ENCODE measurements around the gene ANKHD1. TPM values are rescaled to one million over a fixed set of nuclear protein-coding genes. Genes with fewer than 3 reads are reported as not detected.

The ANKHD1 gene
- polyA plus RNA-seq, 3 donors: 29.0 to 110 (median 43.6) TPM

DNA sequence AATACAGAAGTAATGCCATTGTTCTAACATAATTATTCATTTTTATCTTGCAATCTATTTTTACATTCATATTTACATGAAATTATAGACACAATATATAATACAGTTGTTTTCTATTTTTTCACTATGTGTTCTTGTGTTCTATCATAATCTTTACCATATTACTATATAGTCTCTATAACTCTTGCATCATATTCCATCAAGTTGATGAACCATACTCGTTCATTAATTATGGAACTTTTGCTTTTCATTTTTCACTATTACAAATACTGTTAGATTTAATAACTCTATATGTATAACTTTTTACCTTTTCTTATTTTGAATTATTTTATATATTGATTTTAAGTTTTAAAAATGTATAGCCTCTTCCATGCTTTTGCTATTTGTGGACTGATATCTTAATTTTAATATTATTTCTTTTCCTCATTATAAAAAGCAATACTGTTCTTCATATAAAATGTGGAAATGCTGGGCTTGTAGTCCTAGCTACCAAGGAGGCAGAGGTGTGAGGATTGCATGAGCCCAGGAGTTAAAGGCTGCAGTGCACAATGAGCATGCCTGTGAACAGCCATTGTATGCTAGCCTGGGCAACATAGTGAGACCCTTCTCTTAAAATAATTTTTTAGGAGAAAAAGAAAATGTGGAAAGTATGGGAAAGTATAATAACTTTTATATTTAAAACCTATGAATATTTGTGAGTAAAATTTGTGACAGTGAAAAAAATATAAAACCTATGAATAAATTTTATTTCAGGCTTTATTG lies 65.5 kb downstream of the ANKHD1 start:
- H3K27ac Mint-ChIP-seq: no peak overlapping the region
- WGBS (ENCODE audit: insufficient coverage): no CpG with 5 or more reads among the region's 1 CpG
- intact Hi-C loops (cut with micrococcal nuclease): loop anchor here in 1 of 2 donors (10.0 kb wide), 1 partner anchor 58 kb away; no protein-coding TSS in a partner anchor

DNA sequence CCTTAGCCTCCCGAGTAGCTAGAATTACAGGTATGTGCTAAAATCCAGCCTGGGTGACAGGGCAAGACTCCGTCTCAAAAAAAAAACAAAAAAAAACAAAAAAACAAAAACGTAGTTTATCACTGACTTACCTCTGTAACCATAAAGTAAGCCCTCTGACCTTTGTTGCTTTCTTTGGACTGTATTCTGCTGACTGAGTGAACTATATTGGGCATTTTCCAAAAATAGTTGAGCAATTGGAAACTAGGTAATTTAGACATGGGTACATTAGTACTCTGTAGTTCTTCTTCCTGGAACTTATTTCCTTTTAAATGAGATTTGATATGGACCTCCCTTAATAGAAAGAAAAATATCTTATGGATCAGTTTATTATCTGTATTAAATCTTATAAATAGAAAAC lies 66.6 kb downstream of the ANKHD1 start:
- H3K9ac ChIP-seq (ENCODE audit: insufficient read depth, low read length, poor library complexity, severe bottlenecking): no peak overlapping the region
- DNase-seq: no peak
- no peaks in the 10 kb centered on the region for H3K9me3 ChIP-seq (replicated peaks in 1 of 2; ENCODE audit: control insufficient read depth in 1 of 2, insufficient read depth in 1 of 2, low read length in 2 of 2)
- no peak overlapping the region for H3K4me2 ChIP-seq (replicated peaks; ENCODE audit: extremely low read depth, low read length, poor library complexity, severe bottlenecking)
- 100% methylated on average over 1 of the region's 3 CpGs for WGBS (ENCODE audit: insufficient coverage)
- peaks cover 61 to 96% of the 10 kb centered on the region in 2 donors for H3K36me3 ChIP-seq (replicated peaks in 1 of 2; ENCODE audit: control insufficient read depth in 1 of 2, insufficient read depth in 2 of 2, low read length in 2 of 2)
- Mint-ChIP-seq H3K27me3 (ENCODE audit: low read depth in 3 of 3) (no peaks in the 10 kb centered on the region), H3K9me3 (no peaks in the 10 kb centered on the region), H3K4me3 (no peak overlapping the region), H3K4me1 (peaks cover 2% of the 10 kb centered on the region), H3K36me3 (peaks cover 46 to 80% of the 10 kb centered on the region in 2 donors), H3K27ac (no peak overlapping the region)
- intact Hi-C loops (cut with micrococcal nuclease): loop anchor here in 1 of 2 donors (10.0 kb wide), 1 partner anchor 57 kb away; no protein-coding TSS in a partner anchor
- H3K27me3 ChIP-seq (ENCODE audit: control insufficient read depth in 2 of 2, insufficient read depth in 2 of 2, low read length in 2 of 2): no peaks in the 10 kb centered on the region
- no peak overlapping the region for H3K4me3 ChIP-seq (replicated peaks in 1 of 3; ENCODE audit: low read depth in 2 of 3, low read length in 3 of 3)
- H3K27ac ChIP-seq (ENCODE audit: low read depth in 1 of 2, low read length in 2 of 2): no peak overlapping the region
- H3K4me1 ChIP-seq (ENCODE audit: control insufficient read depth in 1 of 2, insufficient read depth in 2 of 2, low read length in 2 of 2): no peaks in the 10 kb centered on the region
- TF ChIP-seq, protein P1, sequence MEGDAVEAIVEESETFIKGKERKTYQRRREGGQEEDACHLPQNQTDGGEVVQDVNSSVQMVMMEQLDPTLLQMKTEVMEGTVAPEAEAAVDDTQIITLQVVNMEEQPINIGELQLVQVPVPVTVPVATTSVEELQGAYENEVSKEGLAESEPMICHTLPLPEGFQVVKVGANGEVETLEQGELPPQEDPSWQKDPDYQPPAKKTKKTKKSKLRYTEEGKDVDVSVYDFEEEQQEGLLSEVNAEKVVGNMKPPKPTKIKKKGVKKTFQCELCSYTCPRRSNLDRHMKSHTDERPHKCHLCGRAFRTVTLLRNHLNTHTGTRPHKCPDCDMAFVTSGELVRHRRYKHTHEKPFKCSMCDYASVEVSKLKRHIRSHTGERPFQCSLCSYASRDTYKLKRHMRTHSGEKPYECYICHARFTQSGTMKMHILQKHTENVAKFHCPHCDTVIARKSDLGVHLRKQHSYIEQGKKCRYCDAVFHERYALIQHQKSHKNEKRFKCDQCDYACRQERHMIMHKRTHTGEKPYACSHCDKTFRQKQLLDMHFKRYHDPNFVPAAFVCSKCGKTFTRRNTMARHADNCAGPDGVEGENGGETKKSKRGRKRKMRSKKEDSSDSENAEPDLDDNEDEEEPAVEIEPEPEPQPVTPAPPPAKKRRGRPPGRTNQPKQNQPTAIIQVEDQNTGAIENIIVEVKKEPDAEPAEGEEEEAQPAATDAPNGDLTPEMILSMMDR (IDR thresholded peaks at IDR 0.05): no peak
- peaks cover 35% of the 10 kb centered on the region for H4K20me1 ChIP-seq (ENCODE audit: insufficient read depth, low read length)
- no peak overlapping the region for H2AFZ ChIP-seq (ENCODE audit: insufficient read depth, low read depth, low read length, poor library complexity, severe bottlenecking)
- H3K79me2 ChIP-seq (ENCODE audit: insufficient read depth, low read length): peaks cover 6% of the 10 kb centered on the region

More for the DNA sequence above, 65.5 kb downstream of the ANKHD1 start:
- Histone ChIP-seq H3K4me1 (ENCODE audit: control insufficient read depth in 1 of 2, insufficient read depth in 2 of 2, low read length in 2 of 2) (no peaks in the 10 kb centered on the region), H4K20me1 (ENCODE audit: insufficient read depth, low read length) (peaks cover 36% of the 10 kb centered on the region), H3K4me3 (replicated peaks in 1 of 3; ENCODE audit: low read depth in 2 of 3, low read length in 3 of 3) (no peak overlapping the region), H3K27ac (ENCODE audit: low read depth in 1 of 2, low read length in 2 of 2) (no peak overlapping the region), H3K4me2 (replicated peaks; ENCODE audit: extremely low read depth, low read length, poor library complexity, severe bottlenecking) (no peak overlapping the region), H3K27me3 (ENCODE audit: control insufficient read depth in 2 of 2, insufficient read depth in 2 of 2, low read length in 2 of 2) (no peaks in the 10 kb centered on the region), H3K79me2 (ENCODE audit: insufficient read depth, low read length) (peaks cover 6% of the 10 kb centered on the region), H2AFZ (ENCODE audit: insufficient read depth, low read depth, low read length, poor library complexity, severe bottlenecking) (no peak overlapping the region), H3K36me3 (replicated peaks in 1 of 2; ENCODE audit: control insufficient read depth in 1 of 2, insufficient read depth in 2 of 2, low read length in 2 of 2) (peaks cover 60 to 96% of the 10 kb centered on the region in 2 donors), H3K9ac (ENCODE audit: insufficient read depth, low read length, poor library complexity, severe bottlenecking) (no peak overlapping the region), H3K9me3 (replicated peaks in 1 of 2; ENCODE audit: control insufficient read depth in 1 of 2, insufficient read depth in 1 of 2, low read length in 2 of 2) (no peaks in the 10 kb centered on the region)
- H3K27me3 Mint-ChIP-seq (ENCODE audit: low read depth in 3 of 3): no peaks in the 10 kb centered on the region
- no peak overlapping the region for H3K4me3 Mint-ChIP-seq
- no peaks in the 10 kb centered on the region for H3K9me3 Mint-ChIP-seq
- peaks cover 50 to 80% of the 10 kb centered on the region in 2 donors for H3K36me3 Mint-ChIP-seq
- DNase-seq: no peak
- TF ChIP-seq, protein P1 (IDR thresholded peaks at IDR 0.05): no peak
- peaks cover 2% of the 10 kb centered on the region for H3K4me1 Mint-ChIP-seq

All from CD14-positive monocyte (primary cell).